Measurements from ENCODE around the gene AXL. TPM values are rescaled to one million over a fixed set of nuclear protein-coding genes. Genes with fewer than 3 reads are reported as not detected.

Gene AXL
- total and polyA plus RNA-seq, 2 of the 13 experiments (the other 11 are each of a cell fraction or from before 2014, with no cell fraction given): 0.71 to 5.9 TPM

- in situ Hi-C loops (cut with HindIII; ENCODE audit: extremely low pct_ligation_motif_present, low pct_unique_long_range_greater_than_20kb) (loop anchor here (5.0 kb wide), 1 partner anchor 41 kb away; no protein-coding TSS in a partner anchor), intact Hi-C loops (cut with micrococcal nuclease; ENCODE audit: unreplicated experiment) (loop anchor here (2.0 kb wide), 1 partner anchor 45 kb away; no protein-coding TSS in a partner anchor)
- Histone ChIP-seq H3K9ac (ENCODE audit: insufficient read depth, low read depth, low read length) (no peak overlapping the region), H3K79me2 (ENCODE audit: insufficient read depth, low read length) (peaks cover 22% of the 10 kb centered on the region), H3K36me3 (replicated peaks in 1 of 2; ENCODE audit: control insufficient read depth in 1 of 2, insufficient read depth in 2 of 2, low read length in 2 of 2) (peaks cover 24 to 53% of the 10 kb centered on the region in 2 experiments), H4K20me1 (ENCODE audit: insufficient read depth, low read length) (no peaks in the 10 kb centered on the region), H3K9me3 (ENCODE audit: low read length) (no peaks in the 10 kb centered on the region), H3K4me1 (ENCODE audit: insufficient read depth, low read length) (peaks cover 28% of the 10 kb centered on the region), H3K4me3 (replicated peaks in 1 of 3; ENCODE audit: insufficient read depth in 1 of 3, low read depth in 2 of 3, low read length in 3 of 3) (no peak overlapping the region), H3K4me2 (ENCODE audit: low read depth, low read length) (no peak overlapping the region), H3K27me3 (ENCODE audit: control insufficient read depth in 1 of 2, insufficient read depth in 2 of 2, low read length in 2 of 2) (no peaks in the 10 kb centered on the region), H3K27ac (ENCODE audit: extremely low read length, insufficient read depth, low read length) (peak overlapping the region; percentile 4), H2AFZ (ENCODE audit: low read length) (no peak overlapping the region)
- no TSS peak for BruUV-seq (replicated peaks)
- ATAC-seq (no peak; the same call in 2 of the 3 replicates), DNase-seq (ENCODE audit: low spot score) (no peak), FAIRE-seq (no peak)
- CTCF ChIA-PET (ENCODE audit: low intra/inter-chr PET ratio, low total read pairs): interaction anchor here (1.0 to 1.2 kb wide), 3 partner anchors 45 to 181 kb away, joined by 5 to 6 read pairs (median 6); no protein-coding TSS in a partner anchor
- 87% methylated on average over 3 of the region's 4 CpGs for WGBS (ENCODE audit: low lambda C conversion rate)
- POLR2A ChIA-PET: interaction anchor here (1.2 to 5.3 kb wide), 5 partner anchors 10 to 104 kb away, joined by 4 to 55 read pairs (median 9); partner anchors contain the start of gene HNRNPUL1
- no peak for TF ChIP-seq ZNF768 (CRISPR knock-in tag; IDR thresholded peaks at IDR 0.05)
- no peak for TF ChIP-seq ZMYM4 (CRISPR knock-in tag; IDR thresholded peaks at IDR 0.05)
- no peak for TF ChIP-seq SMYD3 (CRISPR knock-in tag; IDR thresholded peaks at IDR 0.05)
- no peak for TF ChIP-seq ZFP1 (CRISPR knock-in tag; IDR thresholded peaks at IDR 0.05)
- 0 out of 2 replicates have a peak, but pooled peaks have one; percentile 28 for TF ChIP-seq ZNF547 (CRISPR knock-in tag; IDR thresholded peaks at IDR 0.05)
- peak; percentile 63 for TF ChIP-seq AGO2 (optimal IDR thresholded peaks at IDR 0.05; ENCODE audit: low read depth, low read length)
- no peak for TF ChIP-seq CENPT (CRISPR knock-in tag; IDR thresholded peaks at IDR 0.05; ENCODE audit: low read depth)
- no peak for TF ChIP-seq ZNF550 (CRISPR knock-in tag; IDR thresholded peaks at IDR 0.05; ENCODE audit: borderline replicate concordance)
- TF ChIP-seq ZSCAN5A (CRISPR knock-in tag; IDR thresholded peaks at IDR 0.05; ENCODE audit: borderline replicate concordance): no peak
- TF ChIP-seq, protein P1, sequence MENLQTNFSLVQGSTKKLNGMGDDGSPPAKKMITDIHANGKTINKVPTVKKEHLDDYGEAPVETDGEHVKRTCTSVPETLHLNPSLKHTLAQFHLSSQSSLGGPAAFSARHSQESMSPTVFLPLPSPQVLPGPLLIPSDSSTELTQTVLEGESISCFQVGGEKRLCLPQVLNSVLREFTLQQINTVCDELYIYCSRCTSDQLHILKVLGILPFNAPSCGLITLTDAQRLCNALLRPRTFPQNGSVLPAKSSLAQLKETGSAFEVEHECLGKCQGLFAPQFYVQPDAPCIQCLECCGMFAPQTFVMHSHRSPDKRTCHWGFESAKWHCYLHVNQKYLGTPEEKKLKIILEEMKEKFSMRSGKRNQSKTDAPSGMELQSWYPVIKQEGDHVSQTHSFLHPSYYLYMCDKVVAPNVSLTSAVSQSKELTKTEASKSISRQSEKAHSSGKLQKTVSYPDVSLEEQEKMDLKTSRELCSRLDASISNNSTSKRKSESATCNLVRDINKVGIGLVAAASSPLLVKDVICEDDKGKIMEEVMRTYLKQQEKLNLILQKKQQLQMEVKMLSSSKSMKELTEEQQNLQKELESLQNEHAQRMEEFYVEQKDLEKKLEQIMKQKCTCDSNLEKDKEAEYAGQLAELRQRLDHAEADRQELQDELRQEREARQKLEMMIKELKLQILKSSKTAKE (CRISPR knock-in tag; IDR thresholded peaks at IDR 0.05; ENCODE audit: borderline replicate concordance): no peak
- TF ChIP-seq ZFX (CRISPR knock-in tag; IDR thresholded peaks at IDR 0.05; ENCODE audit: low read depth): no peak
- TF ChIP-seq, protein P2, sequence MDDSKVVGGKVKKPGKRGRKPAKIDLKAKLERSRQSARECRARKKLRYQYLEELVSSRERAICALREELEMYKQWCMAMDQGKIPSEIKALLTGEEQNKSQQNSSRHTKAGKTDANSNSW (CRISPR knock-in tag; IDR thresholded peaks at IDR 0.05; ENCODE audit: borderline replicate concordance): no peak
- TF ChIP-seq DNMT1 (CRISPR knock-in tag; IDR thresholded peaks at IDR 0.05): no peak
- no peak for TF ChIP-seq NR0B2 (CRISPR knock-in tag; IDR thresholded peaks at IDR 0.05)
- no peak for TF ChIP-seq GZF1 (CRISPR knock-in tag; IDR thresholded peaks at IDR 0.05)
- TF ChIP-seq KMT2B (CRISPR knock-in tag; IDR thresholded peaks at IDR 0.05): no peak
- no peak for TF ChIP-seq ATAD3A (CRISPR knock-in tag; IDR thresholded peaks at IDR 0.05)
- no peak for TF ChIP-seq CEBPB (IDR thresholded peaks at IDR 0.05; ENCODE audit: borderline replicate concordance, low read depth, low read length)
- no peak for TF ChIP-seq THYN1 (CRISPR knock-in tag; IDR thresholded peaks at IDR 0.05; ENCODE audit: borderline replicate concordance, low read depth)
- no peak for TF ChIP-seq BCL3 (CRISPR knock-in tag; IDR thresholded peaks at IDR 0.05)
Measured at GRCh38 chr19:41307954-41308449, 89.0 kb downstream of the AXL start.

All from HepG2 (cell line).